Anterior cingulate cortex (tissue), 58 donors: Measurements from ENCODE around the gene KDM6A.
"Not testable (repeated sequence)": the region's sequence is repeated elsewhere in the genome, so short reads cannot be mapped to it uniquely, and the experiment has no call there.

Experiments used
- DNase-seq, 58 donors: peaks; one replicate each; lab custom pipeline; 2025; lab: John Stamatoyannopoulos, UW

The KDM6A gene

DNA sequence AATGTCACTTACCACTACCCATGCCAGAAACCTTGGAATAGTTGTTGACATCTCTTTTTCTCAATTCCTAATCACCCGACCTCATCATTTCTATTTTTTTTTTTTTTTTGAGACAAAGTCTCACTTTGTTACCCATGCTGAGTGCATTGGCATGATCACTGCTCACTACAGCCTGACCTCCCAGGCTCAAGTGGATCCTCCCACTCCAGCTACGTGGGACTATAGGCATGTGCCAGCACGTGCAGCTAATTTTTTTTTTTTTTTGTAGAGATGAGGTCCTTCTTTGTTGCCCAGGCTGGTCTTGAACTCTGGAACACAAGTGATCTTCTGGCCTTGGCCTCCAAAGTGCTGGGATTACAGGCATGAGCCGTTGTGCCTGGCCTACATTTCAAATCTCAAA, 12.0 kb downstream of the KDM6A start:
- no peak for DNase-seq

DNA sequence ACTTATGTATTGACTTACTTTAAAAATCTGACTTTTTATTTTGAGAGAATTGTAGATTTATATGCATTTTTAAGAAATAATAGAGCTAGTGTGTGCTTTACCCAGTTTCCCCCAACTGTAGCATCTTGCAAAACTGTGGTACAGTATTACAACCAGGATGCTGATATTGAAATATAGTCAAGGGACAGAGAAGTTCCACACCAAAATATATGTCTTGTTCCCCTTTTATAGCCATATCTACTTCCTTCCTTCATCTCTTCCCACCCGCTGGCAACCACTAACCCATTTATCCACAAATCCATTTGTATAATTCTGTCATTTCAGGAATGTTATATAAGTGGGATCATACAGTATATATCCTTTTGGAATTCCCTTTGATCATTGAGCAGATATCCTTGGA, 16.8 kb downstream of the KDM6A start:
- no peak for DNase-seq

DNA sequence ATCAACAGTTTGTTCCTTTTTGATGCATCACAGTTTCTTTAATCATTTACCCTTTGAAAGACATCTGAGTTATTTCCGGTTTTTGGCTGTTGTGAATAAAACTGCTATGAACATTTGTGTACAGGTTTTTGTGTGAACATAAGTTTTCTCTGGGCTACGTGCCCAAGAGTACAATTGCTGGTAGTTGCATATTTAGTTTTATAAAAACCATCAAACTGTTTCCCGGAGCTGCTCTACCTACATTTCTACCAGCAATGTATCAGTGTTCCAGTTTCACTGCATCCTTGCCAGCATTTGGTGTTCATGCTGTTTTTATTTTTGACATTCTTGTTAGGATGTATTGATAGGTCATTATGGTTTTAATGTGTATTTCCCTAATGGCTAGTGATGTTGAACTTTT, 17.3 kb downstream of the KDM6A start:
- no peak for DNase-seq

DNA sequence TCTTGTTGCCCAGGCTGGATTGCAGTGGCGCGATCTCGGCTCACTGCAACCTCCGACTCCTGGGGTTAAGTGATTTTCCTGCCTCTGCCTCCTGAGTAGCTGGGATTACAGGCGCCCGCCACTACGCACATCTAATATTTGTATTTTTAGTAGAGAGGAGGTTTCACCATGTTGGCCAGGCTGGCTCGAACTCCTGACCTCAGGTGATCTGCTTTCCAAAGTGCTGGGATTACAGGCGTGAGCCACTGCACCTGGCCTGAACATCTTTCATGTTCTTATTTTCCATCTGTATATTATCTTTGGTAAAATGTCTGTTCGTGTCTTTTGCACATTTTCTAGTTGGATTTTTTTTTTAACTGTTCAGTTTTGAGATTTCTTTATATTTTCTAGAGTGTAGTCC, 17.7 kb downstream of the KDM6A start:
- not testable (repeated sequence) for DNase-seq

DNA sequence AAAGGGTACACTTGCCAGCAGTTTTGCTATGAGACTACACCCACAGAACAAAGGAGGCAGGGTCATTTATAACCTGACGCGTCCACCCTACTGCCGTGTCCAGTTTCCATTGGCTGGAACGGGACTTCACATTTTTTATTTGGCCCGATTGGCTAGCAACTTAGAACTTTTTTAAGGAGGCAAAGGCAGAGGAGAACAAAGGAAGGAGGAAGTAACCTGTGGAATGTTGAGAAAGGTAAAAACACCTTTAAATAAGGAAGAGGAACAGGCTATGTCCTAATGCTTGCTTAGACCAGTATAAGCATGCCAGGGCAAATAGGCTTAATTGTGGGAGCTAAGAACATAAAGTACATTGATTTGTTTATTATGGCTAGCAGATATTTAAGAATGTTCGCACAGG, 18.7 kb downstream of the KDM6A start:
- no peak for DNase-seq

DNA sequence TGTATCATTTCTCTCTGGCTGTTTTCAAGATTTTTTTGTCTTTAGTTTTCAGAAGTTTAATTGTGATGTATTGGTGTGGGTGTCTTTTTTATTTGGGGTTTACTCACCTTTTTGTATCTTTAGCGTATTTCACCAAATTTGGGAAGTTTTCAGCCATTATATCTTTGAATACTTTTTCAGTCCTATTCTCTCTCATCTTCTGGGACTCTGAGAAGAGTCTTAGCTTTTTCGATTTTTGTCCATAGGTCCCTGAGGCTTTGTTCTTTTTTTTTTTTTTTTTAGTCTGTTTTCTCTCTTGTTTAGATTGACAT, 23.8 kb downstream of the KDM6A start:
- no peak for DNase-seq

DNA sequence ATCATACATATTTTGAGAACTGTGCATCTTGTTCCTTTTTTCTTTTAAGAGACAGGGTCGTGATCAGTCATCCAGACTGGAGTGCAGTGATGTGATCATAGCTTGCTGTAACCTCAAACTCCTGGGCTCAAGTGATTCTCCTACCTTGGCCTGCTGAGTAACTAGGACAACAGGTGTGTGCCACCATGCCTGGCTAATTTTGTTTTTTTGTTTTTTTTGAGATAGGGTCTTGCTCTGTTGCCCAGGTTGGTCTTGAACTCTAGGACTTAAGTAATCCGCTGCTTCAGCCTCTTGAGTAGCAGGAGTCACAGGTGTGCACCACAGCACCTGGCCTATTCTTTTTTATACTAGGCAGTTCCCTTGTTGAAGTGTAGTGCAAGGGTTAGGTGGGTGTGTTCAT, 24.6 kb downstream of the KDM6A start:
- no peak for DNase-seq

DNA sequence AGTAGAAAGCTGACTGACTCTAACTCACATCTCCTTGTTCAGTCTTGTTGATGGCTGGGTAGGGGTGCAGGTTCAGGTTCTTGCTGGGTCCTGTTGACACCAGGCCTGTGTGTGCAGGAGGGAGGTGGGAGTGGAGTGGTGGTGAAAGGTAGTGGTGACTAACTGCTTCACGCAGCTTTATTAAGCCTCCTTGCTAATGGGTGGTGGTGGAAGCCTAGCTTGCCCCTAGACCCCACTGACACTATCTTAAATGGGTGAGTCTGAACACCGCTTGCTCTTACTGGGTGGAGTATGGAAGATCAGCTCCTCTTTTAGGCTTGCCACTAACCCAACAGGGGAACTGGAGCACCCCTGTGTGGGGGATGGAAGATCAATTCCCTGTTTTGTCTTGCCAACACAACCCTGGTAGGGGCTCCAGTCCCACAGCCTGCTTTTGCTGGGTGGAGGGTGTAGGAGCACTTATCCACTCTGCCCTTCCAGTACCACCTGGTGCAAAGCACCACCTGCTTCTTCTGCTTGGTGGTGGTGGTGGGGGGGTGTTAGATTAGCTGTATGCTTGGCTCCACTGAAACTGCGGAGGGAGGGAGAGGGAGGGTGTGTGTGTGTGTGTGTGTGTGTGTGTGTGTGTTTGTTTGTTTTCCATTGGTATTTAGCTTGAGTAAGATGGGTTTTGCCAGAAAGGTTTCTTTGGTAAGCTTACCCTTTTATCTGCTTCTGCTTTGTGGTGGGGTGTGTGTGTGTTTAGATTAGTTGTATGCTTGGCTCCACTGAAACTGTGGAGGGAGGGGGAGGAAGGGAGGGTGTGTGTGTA, 25.6 kb downstream of the KDM6A start:
- no peak for DNase-seq

DNA sequence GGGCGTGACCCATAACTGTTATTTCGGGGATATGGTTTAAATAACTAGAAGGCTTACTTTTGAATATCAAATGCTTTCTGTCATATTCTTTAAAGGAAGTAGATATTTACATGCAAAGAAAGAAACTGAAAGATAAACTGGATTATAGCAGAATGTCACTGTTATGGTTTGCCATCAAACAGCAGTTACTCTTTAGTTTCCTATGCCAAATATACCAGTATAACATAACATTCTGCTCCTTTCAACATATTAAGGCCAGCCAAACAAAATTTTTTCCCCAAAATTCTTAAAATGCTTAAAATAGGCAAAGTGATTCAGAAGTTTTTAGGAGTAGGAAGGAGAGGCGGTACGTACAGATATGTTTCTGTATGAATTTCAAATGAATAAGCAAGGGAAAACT, 27.0 kb downstream of the KDM6A start:
- DNase-seq, result no peak

DNA sequence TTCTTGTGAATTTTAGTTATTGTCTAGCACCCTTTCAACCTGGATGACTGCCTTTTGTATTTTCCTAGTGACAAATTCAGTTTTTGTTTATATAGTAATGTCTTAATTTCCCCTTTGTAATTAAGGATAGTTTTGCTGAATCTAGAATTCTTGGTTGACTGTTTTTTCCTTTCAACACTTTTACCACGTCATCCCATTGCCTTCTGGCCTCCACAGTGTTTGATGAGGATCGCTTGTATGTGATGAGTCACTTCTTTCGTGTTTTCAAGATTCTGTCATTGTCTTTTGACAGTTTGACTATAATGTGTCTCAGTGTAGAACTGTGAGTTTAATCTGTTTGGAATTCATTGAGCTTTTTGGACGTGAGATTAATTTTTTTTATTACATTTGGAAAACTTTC, 30.1 kb downstream of the KDM6A start:
- no peak for DNase-seq

DNA sequence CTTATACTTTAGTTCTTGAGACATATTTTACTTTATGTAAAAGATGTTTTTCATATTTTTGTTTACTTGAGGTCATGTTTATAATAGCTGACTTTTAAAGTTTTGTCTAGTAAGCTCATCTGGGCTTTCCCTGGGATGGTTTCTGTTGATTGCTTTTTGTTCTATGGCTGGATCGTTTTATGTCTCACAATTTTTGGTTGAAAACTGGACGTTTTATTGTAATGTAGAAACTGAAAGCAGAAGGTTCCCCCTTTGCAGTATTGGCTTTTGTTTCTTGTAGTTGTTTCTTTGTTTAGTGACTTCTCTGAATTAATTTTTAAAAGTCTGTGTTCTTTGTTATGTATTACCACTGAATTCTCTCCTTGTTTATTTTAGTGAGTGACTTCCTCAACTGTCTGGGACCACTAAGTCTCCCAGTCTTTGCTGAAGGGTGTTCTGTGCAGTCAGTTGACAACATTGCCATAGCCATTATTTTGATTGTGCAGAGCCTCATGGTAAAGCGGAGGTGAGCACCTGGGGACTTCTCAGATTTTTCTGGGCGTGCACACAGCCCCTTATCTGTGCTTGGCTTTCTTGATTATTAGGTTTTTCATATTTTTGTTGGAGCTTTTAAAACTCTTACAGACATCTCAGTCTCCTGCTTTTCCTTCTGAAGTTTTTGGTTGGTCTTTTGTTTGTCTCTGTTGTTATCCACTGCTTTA, 31.0 kb downstream of the KDM6A start:
- no peak for DNase-seq

DNA sequence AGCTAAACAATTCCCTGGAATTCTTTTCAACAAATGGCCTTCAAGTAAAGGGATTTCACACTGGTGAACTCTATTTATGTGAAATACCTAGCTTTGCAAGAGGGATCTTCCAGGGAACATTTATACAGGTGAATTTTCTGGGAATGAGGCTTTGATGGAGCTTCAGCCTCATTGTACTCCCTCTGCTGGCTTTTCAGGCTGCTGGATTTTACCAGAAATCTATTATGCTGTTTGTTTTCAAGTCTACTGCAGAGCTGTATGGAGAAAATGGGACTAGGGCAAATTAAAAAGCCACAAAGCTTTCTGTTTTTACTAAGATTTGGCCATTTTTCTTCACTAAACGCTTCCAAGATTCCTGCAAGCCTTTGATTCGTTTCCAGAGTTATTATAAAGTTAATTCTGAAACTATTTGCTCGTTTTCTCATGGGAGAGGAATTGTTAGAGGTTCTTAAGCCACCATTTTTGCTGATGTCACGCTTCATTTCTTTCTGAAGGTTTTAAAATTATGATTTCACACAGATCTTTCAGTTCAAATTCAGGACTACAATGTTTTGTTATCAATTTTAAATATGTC, 31.6 kb downstream of the KDM6A start:
- no peak for DNase-seq

DNA sequence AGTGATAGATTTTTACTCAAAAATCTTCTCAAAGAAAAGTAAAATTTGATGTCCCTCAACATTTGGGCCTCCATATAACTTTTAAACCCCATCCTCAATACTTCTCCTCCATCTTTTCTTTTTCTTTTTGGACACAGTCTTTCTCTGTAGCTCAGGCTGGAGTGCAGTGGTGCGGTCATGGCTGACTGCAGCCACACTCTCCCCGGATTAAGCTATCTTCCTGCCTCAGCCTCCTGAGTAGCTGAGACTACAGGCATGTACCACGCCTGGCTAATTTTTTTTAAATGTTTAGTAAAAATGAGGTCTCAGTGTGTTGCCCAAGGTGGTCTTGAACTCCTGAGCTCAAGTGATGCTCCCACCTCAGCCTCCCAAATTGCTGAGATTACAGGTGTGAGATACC, 33.1 kb downstream of the KDM6A start:
- no peak for DNase-seq

DNA sequence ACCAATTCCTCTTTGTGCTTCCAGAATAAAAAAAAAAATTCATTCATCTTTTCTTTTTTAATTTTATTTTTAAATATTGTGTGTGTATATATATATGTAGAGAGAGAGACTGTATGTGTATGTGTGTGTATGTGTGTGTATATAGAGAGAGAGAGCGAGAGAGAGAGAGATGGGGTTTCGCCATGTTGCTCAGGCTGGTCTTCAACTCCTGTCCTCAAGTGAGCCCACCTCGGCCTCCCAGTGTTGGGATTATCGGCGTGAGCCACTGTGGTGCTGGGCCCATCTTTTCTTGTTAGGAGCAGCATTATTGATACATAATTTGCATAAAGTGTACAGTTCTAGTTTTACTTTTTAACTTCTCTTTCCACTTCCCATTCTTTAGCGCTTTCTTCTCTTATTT, 33.6 kb downstream of the KDM6A start:
- DNase-seq, result no peak

DNA sequence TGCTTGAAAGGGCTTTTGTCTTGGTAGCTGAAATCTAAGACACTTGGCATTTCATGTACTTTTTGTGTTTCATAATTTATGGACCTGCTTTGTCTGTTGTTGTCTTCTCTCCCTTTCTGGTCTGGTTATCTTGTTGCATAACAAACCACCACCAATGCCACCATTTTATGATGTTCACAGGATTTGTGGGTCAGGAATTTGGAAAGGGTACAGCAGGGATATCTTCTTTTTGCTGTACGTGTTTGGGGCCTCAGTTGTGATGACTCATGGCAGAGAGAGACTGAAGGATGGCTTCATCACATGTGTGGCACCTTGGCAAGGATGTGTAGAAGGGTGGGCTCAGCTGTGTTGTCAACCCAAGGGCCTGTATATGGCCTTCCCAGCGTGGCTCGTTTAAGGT, 35.2 kb downstream of the KDM6A start:
- no peak for DNase-seq

DNA sequence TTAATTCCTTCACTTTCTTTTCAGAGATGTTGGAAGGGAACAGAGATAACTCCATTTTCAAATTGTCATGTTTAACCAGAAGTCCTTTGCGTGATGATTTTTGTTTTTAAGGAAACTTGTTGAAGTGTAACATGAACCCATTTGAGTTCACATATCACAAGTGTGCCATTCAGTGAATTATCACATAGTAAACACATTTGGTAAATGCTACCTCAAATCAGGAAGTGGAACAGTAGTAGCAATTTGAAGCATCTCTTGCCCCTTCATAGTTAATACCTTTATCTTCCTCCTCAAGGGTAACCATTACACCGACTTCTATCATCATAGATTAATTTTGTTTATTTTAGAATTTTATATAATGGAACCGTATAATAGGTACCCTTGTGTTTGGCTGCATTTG, 35.8 kb downstream of the KDM6A start:
- DNase-seq, result no peak

DNA sequence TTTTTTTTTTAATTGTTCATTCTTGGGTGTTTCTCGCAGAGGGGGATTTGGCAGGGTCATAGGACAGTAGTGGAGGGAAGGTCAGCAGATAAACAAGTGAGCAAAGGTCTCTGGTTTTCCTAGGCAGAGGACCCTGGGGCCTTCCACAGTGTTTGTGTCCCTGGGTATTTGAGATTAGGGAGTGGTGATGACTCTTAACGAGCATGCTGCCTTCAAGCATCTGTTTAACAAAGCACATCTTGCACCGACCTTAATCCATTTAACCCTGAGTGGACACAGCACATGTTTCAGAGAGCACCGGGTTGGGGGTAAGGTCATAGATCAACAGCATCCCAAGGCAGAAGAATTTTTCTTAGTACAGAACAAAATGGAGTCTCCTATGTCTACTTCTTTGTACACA, 37.5 kb downstream of the KDM6A start:
- not testable (repeated sequence) for DNase-seq

DNA sequence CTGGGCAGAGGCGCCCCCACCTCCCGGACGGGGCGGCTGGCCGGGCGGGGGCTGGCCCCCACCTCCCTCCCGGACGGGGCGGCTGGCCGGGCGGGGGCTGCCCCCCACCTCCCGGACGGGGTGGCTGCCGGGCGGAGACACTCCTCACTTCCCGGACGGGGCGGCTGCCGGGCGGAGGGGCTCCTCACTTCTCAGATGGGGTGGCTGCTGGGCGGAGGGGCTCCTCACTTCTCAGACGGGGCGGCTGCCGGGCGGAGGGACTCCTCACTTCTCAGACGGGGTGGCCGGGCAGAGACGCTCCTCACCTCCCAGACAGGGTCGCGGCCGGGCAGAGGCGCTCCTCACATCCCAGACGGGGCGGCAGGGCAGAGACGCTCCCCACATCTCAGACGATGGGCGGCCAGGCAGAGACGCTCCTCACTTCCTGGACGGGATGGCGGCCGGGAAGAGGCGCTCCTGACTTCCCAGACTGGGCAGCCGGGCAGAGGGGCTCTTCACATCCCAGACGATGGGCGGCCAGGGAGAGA, 38.1 kb downstream of the KDM6A start:
- DNase-seq, result not testable (repeated sequence)

DNA sequence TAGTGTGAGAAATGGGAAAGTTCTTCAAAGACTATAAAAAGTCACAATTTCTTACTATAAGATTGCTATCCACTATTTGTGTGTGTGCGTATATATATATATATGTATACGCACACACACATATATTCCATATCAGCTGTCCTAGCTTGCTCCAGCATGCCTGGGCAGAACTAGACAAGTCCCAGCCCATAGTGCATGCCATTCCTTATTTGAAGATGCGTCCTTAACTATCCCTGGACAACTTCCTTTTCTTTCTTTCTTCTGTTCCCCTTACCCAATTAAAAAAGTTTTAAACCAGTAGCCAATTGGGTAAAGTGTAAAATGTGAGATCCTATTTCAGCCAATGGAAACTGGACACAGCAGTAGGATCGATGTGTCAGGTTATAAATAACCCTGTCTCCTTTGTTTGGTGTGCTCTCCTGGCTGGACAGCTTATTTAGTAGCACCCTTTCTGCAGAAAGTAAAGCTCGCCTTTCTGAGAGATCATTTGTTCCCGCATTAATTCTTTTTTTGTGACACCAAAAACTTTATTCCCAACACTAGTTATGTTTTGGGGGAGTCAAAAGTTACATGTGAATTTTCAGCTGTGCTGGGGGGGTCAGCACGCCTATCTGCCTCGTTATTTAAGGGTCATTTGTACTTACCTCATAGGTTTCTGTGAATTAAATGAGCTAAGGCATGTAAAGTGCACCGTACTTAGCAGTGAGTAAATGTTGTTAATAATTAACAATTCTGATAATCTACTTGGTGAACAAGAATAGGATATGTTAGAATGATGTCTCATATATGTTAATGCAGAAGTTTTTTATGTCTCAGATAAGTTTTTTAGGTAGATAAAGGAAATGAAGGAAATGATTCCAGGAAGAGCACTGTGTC, 40.9 kb downstream of the KDM6A start:
- DNase-seq, result no peak

DNA sequence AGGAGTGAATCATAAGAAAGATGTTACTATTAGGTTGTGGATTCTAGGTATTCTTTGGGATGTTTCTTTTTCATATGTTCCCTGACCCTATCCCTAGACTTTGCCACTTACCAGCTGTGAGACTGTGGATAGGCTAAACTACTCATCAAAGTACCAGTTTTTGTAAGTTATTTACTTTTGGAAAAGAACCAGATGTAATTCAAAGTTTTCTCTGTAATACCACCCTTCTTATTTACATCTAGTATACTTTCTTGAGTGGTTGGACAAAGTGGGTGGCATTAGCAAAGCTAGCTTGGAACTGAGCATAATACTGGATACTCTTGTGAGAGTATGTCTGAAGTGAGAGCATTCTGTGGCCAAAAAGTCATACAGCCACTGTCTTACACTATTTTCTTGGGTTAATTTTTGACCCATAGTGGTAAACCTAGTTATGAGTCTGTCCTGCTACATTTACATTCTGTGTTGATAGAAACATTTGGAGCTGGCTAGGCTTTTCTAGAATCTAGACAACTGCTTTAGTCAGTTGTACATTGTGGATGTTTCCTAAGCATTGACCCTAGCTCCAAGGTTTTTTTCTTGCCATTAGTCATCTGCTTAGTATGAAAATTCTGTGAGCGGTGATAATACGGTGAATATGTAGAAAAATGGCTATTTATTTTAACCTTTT, 41.7 kb downstream of the KDM6A start:
- DNase-seq, result no peak
